WERI-Rb-1 (cell line): ENCODE measurements around the gene SPARC.
A peak's percentile ranks its signal among the peaks of the same experiment; 100 is the strongest.

Experiments
- DNase-seq: peaks from one replicate; pipeline ENCODE4 v3.0.0-alpha.2; 2020
- H3K27ac ChIP-seq: fragments of 250-450 bp; sonication (Bioruptor Pico); 2 replicates; pipeline ENCODE4 v1.5.1; 2020; ENCODE audit warnings: mild to moderate bottlenecking, moderate library complexity
- H3K27me3 ChIP-seq: fragments of 250-450 bp; sonication (Bioruptor Pico); 2 replicates; pipeline ENCODE4 v1.5.1; 2021; ENCODE audit warnings: mild to moderate bottlenecking, low read depth, moderate library complexity; ENCODE audit not compliant: insufficient read depth, severe bottlenecking
- H3K36me3 ChIP-seq: fragments of 250-450 bp; sonication (Bioruptor Pico); 2 replicates; pipeline ENCODE4 v1.5.1; 2020; ENCODE audit warnings: mild to moderate bottlenecking, moderate library complexity
- H3K4me3 ChIP-seq: 2 replicates; pipeline ENCODE4 v1.5.1; 2011; ENCODE audit warnings: low read depth, mild to moderate bottlenecking, control low read depth, low read length
- H3K9me3 ChIP-seq: fragments of 250-450 bp; sonication (Bioruptor Pico); 2 replicates; pipeline ENCODE4 v1.5.1; 2021; ENCODE audit warnings: mild to moderate bottlenecking, moderate library complexity; ENCODE audit not compliant: severe bottlenecking
- CTCF ChIP-seq: IDR thresholded peaks from 2 replicates; pipeline ENCODE4 v1.5.1; 2011; ENCODE audit warnings: low read depth, mild to moderate bottlenecking, control low read depth, inconsistent platforms, low read length

Gene SPARC

GRCh38 chr5:151659001-151659754 lies 27.5 kb downstream of the SPARC start:
- no peak overlapping the region for H3K4me3 ChIP-seq
- H3K9me3 ChIP-seq = no peaks in the 10 kb centered on the region
- no peaks in the 10 kb centered on the region for H3K27me3 ChIP-seq
- peaks cover 5% of the 10 kb centered on the region for H3K36me3 ChIP-seq
- peak; percentile 86 for TF ChIP-seq CTCF
- DNase-seq = peak; percentile 83
- H3K27ac ChIP-seq = no peak overlapping the region

- no peaks in the 10 kb centered on the region for H3K36me3 ChIP-seq
- H3K9me3 ChIP-seq = no peaks in the 10 kb centered on the region
- no peak for TF ChIP-seq CTCF
- no peak overlapping the region for H3K4me3 ChIP-seq
- no peak overlapping the region for H3K27ac ChIP-seq
- no peak for DNase-seq
- H3K27me3 ChIP-seq = peaks cover 3% of the 10 kb centered on the region
Observed at GRCh38 chr5:151657114-151657513, 29.6 kb downstream of the SPARC start.

GRCh38 chr5:151656311-151656710 lies 30.4 kb downstream of the SPARC start:
- Histone ChIP-seq H3K27me3 (peaks cover 3% of the 10 kb centered on the region), H3K27ac (no peak overlapping the region), H3K9me3 (no peaks in the 10 kb centered on the region), H3K4me3 (no peak overlapping the region), H3K36me3 (no peaks in the 10 kb centered on the region)
- no peak for DNase-seq
- no peak for TF ChIP-seq CTCF

- Histone ChIP-seq H3K27ac (no peak overlapping the region), H3K9me3 (no peaks in the 10 kb centered on the region)
Observed at GRCh38 chr5:151651997-151652645, 34.6 kb downstream of the SPARC start.

GRCh38 chr5:151648988-151649387 lies 37.7 kb downstream of the SPARC start:
- no peak overlapping the region for H3K27ac ChIP-seq
- peaks cover 6% of the 10 kb centered on the region for H3K27me3 ChIP-seq
- peak; percentile 83 for DNase-seq
- no peak overlapping the region for H3K4me3 ChIP-seq
- no peak for TF ChIP-seq CTCF
- no peaks in the 10 kb centered on the region for H3K36me3 ChIP-seq
- H3K9me3 ChIP-seq = no peaks in the 10 kb centered on the region

More at GRCh38 chr5:151651997-151652645, 34.6 kb downstream of the SPARC start:
- peak; percentile 77 for DNase-seq
- no peak overlapping the region for H3K4me3 ChIP-seq
- peak; percentile 89 for TF ChIP-seq CTCF
- H3K36me3 ChIP-seq = no peaks in the 10 kb centered on the region
- peaks cover 6% of the 10 kb centered on the region for H3K27me3 ChIP-seq

- H3K9me3 ChIP-seq = no peaks in the 10 kb centered on the region
- peaks cover 7% of the 10 kb centered on the region for H3K27me3 ChIP-seq
- no peaks in the 10 kb centered on the region for H3K36me3 ChIP-seq
- TF ChIP-seq CTCF = no peak
- no peak for DNase-seq
- no peak overlapping the region for H3K4me3 ChIP-seq
- no peak overlapping the region for H3K27ac ChIP-seq
Observed at GRCh38 chr5:151648089-151648488, 38.6 kb downstream of the SPARC start.
